ENCODE data around the gene ATP2C1.
"Not testable (repeated sequence)": the region's sequence is repeated elsewhere in the genome, so short reads cannot be mapped to it uniquely, and the experiment has no call there.

ATP2C1 gene

DNA sequence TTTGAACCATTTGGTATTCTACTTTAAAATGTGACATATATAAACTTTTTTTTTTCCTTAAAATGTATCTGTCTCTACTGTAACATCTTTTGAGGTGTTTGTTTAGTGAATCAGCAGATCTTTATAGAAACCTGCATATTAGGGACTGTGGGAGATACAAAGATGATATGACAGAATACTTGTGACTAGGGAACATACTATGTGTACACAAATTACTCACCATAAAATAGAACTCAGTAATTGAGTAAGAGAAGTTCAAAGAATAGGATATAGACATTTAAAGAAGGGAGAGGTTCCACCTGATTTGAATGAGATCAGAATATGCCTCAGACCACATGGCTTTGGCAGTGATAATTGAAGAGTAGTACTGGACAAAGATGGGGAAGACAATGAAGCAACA lies 47.9 kb downstream of the ATP2C1 start:
- no peak for ATAC-seq

DNA sequence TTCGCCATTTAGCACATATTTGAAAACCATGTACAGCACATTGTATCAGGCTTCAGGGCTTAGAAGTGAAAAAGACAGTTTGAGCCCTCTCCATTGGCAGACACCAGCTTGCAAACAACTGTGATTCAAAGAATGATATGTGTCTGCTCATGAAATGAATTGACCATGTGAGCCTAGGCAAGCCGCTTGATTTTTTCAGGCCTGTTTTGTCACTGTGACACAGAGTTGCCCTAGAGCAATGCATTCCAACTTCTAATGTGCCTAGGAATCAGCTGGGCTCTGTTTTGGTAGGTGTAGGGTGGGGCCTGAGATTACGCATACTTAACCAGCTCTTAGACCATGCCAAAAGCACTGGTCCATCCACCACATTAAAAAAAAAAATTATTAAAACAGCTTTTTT lies 53.0 kb downstream of the ATP2C1 start:
- ATAC-seq: no peak

DNA sequence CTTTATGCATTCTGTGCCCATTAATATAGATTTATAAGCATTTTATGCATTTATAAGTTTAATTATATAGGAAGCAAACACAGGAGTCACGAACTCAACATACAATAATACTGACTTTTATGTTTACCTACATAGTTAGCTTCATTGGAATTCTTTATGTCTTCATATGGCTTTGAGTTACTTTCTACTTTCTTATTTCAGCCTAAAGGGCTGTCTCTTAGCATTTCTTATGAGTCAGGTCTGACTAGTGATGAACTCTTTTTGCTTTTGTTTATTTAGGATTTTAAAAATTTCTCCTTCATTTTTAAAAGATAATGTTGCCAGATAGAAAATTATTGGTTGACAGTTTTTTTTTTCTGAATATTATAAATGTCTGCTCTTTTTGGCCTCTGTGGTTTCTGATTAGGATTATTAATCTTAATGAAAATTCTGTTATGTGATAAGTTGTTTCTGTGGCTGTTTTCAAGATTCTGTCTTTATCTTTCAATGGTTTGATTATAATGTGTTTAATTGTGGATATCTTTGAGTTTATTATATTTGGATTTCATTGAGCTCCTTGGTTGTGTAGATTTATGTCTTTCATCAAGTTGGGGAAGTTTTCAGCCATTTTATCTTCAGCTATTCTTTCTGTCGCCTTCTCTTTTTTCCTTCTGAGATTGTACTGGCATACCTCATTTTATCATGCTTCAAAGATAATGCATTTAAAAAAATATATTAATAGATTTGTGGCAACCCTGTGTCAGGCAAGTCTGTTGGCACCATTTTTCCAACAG lies 54.3 kb downstream of the ATP2C1 start:
- no peak for ATAC-seq

DNA sequence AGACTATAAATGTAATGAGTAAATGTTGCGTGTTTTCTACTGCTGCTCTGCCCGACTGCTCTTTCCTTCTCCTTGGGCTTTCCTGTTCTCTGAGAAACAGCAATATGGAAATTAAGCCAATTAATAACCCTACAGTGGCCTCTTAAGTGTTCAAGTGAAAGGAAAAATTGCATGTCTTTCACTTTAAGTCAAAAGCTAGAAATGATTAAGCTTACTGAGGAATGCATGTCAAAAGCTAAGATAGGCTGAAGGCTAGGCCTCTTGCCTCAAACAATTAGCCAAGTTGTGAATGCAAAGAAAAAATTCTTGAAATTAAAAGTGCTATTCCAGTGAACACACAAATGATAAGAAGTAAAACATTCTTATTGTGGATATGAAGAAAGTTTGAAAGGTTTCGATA lies 55.0 kb downstream of the ATP2C1 start:
- no peak for ATAC-seq

DNA sequence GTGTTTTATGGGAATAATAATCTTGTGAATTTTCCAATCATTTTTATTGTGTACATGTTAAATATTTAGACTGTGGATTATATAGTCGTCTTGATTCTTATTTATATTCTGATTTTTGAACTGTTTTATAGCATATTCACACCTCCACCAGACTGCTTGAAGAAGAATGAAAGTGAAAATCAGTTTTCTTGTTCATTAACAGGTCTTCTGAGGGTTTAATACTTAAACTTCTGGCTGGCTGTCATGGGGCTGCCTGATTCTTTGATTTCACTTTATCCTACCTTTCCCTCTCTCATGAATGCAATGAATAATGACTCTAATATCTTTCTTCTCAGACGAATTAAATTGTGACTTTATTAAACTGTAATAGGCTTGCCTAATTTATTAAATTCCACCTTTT lies 56.2 kb downstream of the ATP2C1 start:
- no peak for ATAC-seq

DNA sequence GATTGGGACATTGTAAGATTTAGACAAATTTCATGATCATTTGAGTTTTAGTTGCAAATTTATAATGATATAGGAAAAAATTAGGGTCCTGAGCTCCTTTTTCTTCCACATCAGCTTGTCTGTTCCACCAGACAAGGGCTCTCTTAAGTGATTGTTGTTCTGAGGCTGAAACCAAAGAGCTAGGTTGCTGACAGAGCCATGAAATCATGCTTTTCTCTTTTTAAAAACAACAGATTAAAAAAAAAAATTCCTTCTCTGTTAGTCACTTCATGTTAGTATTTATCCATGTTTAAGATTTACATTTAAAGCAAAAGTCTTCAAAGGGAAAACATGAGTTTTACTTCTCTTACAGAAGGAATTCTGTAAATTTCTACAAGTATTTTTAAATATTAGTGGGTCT lies 56.8 kb downstream of the ATP2C1 start:
- no peak for ATAC-seq

DNA sequence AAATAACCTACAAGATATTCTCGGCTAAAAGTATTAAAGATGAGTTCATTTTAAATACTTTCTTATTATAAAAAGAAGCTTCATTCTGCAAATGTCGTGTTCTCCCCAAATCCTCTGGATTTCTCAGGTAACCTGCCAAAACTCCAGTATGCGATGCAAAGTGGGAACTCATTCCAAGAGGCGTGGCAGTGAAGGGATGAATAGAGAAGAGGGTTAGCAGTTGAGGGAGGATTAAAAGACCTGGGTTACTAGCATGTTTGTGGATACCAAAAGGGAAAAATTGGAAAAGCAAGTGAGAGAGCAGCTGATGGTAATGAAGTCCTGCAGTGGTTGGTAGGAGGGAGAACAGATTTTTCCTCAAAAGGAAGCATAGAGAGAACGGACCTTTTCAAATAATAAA lies 61.6 kb downstream of the ATP2C1 start:
- ATAC-seq: no peak

DNA sequence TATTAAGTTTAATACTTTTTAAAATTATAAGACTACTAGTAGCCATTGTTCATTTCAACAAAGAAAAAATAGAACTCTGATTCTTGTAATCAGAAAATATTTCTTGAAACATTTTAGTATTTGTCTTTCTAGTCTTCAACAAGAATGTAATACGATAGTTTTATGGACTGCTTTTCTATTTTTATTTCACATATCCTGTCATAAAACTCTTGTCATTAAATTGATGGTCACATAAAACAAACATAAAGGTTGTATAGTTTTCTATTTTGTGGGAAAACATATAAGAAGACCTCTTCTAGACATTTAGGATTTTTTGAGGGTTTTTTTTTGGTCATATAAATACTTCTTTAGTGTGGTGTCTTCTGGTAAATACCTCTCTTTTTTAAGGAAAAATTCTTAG lies 62.4 kb downstream of the ATP2C1 start:
- ATAC-seq: no peak

DNA sequence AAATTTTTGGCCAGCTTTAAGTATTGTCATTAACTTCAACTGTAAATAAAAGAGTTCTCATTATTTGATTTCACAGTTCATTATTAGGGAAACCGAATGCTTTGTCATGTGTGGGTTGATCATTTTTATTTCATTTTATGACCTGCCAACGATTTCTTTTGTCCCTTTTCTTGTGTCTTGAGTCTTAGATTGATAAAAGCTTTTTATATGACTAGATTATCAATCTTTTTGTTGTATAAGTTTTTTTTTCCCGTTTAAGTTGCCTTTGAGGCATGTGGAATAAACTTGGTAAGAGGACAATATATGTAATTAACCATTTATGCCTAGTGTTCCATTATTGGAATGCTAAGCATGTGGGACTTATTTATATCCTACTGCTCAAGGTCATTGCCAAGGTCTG lies 62.8 kb downstream of the ATP2C1 start:
- ATAC-seq: no peak

DNA sequence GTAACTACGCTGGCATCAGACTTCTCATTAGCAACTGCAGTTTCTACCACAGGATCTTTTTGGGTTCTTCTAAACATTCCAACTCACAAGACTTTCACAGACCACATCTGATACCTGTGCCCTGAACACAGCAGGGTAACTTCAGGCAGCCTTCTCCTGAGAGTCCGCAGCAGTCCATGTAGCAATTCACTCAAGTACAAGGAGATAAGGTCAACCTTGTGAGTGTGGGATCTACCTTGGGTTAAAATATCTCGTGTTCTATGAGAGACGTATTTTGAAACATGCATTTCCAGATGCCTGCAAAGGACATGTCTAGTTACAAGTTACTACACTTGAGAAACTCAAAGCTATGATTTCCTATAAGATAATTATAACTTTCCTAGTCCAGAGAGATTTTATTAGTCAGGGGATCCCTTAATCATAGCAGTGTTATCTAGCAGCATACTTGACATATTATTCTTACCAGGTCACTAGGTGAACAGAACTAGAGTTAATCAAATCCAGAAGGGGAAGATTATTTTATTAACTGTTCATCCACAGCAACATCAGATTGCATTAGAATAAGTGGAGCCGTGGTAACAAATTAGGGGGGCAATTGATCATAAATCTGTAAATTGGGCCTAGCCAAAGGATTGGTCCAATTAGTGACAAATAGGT lies 66.4 kb downstream of the ATP2C1 start:
- no peak for ATAC-seq

DNA sequence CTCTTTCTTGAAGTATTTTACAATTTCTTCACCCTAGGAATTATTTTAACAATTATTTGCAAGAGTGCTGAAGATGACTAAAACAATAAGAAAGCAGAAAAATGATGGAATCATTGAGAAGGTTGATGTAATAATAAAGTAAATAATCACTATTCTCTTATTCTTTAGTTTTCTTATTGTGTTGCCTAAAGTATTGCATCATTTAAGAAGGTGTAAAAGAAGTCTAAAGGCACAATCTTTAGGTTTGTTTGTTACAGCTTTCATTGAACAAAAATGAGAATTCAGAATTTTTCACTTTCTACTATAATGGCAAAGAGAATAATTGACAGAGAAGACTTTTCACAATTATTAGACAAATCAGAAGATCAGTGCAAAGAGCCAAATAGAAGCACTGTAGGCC lies 67.6 kb downstream of the ATP2C1 start:
- ATAC-seq: no peak

DNA sequence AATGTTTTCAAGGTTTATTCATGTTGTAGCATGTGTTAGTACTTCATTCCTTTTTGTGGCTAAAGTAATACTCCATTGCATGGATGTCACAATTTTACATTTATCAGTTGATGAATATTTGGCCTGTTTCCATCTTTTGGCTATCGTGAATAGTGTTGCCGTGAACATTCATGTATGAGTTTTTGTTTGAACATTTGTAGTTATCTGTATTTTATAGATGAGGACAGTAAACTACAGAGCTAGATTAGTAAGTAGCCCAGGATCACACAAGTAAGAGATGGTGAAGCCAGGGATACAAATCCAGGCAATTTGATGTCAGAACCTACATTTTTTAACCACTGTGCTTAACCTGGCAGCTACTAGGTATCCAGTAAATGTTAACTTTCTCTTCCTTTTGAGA lies 69.6 kb downstream of the ATP2C1 start:
- no peak for ATAC-seq

DNA sequence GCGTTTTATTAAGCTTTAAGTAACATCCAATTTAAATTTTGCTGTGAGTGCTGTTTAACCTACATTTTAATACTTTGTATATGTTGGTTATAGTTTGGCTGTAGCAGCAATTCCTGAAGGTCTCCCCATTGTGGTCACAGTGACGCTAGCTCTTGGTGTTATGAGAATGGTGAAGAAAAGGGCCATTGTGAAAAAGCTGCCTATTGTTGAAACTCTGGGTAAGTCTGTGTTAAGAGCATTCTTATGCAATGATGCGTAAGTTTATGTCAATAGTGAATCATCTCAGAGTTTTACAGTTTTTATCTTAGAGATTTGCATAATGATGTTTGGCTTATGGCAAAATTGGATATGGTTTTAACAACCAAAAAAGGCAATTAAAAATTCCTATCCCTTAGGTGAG lies 70.0 kb downstream of the ATP2C1 start:
- ATAC-seq: no peak

DNA sequence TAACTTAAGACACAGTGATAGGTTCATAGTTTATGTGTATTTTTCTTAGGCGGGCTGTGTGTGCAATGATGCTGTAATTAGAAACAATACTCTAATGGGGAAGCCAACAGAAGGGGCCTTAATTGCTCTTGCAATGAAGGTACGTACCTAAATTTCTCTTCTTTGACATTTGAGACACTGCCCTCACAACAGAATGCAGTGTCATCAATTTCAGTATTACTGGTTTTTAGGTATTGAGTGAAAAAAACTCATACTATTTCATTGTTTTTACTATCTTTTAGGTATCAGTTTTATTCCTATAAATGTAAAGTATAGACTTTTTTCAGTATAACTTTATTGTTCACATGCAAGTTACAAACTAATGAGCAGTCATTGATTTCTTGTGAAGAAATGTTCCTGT lies 73.4 kb downstream of the ATP2C1 start:
- ATAC-seq: no peak

DNA sequence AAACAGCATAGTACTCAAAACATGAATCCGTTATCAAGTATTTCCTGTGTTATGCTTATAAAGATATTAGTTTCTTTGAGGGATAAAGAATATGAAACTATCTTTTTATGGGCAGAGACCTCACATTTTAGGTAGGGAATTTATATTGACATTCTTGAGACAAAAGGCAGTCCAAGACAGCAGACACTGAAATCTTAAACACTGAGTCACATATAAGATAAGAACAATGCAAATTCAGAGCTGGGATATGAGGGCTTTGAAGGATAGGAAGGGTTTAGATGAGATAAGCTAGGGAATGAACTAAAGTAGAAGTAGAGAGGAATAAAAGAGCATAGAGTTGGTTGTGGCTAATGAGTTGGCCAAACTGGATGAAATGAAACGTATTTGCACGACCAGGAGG lies 74.3 kb downstream of the ATP2C1 start:
- no peak for ATAC-seq

DNA sequence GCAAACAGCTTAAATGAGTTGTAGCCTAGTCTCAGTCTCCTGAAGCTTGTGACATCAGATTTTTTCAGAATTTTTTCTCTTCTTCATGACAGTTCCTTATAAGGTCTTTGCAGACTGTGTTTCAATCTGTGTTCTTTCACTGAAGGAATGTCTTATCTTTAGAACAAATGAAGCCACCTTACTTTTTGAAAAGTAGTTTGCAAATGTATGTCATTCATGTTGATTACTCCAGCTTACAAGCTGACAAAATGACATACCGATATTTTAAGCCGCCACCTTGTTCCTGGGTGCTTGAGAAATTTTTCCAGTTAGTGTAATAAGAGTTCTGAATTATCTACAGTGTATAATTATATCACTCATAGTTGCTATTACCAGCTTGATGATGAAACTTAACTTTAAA lies 75.7 kb downstream of the ATP2C1 start:
- ATAC-seq: no peak

DNA sequence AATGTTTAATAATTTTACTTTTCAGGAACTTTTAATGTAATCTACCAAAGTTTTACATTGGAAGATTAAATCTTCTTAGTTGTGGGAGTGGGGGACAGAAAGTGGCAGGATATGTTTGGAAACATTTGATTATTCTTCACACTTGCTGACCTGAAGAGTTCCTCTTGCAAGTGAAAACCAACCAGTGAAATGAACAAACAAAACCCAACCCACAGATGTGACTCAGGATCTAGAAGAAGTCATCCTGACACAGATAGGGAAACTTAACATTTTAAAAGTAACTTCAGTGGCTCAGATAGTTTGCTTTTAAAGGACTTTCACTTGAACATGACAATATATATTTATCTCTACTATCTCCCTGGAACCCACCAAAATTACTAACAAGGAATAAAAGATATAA lies 77.3 kb downstream of the ATP2C1 start:
- no peak for ATAC-seq

DNA sequence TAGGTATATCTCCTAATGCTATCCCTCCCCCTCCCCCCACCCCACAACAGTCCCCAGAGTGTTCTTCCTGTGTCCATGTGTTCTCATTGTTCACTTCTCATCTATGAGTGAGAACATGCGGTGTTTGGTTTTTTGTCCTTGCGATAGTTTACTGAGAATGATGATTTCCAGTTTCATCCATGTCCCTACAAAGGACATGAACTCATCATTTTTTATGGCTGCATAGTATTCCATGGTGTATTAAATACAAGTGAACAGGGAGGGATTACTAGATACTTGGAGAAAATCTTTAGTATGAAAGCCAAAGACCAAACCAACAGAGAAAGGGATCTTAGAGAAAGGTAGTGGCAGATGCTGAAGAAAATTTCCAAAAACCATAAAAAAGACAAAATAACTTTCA lies 78.7 kb downstream of the ATP2C1 start:
- not testable (repeated sequence) for ATAC-seq

DNA sequence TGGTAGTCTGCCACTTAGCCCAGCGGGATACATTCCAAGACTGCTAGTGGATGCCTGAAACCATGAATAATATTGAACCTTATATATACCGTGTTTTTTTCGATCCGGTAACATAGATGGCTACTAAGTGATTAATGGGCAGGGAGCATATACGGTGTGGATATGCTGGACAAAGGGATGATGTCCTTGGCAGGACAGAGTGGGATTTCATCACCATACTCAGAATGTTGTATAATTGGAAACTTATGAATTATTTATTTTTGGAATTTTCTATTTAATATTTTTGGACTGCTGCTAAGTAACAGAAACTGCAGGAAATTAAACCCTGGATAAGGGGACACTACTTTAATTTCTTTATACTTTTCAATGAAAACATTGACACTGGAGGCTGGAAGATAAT lies 79.5 kb downstream of the ATP2C1 start:
- no peak for ATAC-seq

DNA sequence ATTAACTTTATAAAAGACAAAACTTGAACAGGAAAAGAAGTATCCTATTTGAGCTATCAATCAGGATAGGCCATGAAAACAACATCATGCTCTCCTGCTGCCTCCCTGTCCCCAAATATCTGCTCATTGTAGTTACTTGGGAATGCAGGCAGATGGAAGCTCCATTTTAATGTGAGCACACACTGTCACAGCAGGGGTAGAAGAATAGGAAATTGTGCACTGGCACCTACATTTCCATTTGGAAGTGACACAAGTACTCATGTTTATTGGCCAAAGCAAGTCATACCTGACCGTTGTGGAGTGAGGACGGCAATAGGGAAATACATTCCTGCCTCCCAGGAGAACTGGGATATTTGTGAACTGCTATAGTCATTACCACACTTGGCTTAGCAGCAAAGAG lies 80.3 kb downstream of the ATP2C1 start:
- ATAC-seq: no peak

DNA sequence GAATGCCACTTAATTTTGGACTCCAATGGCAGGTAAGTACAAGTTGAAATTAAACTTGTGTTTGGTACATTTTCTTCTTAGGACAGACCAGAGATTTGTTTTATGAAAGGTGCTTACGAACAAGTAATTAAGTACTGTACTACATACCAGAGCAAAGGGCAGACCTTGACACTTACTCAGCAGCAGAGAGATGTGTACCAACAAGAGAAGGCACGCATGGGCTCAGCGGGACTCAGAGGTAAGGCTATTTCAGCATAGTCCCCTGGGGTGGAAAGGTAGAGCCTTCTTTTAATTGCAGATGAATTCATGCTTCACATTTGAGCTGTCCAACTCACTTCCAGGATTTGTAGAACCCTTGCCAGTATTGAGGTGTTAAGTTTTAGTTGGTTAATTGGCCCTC lies 81.4 kb downstream of the ATP2C1 start:
- no peak for ATAC-seq

DNA sequence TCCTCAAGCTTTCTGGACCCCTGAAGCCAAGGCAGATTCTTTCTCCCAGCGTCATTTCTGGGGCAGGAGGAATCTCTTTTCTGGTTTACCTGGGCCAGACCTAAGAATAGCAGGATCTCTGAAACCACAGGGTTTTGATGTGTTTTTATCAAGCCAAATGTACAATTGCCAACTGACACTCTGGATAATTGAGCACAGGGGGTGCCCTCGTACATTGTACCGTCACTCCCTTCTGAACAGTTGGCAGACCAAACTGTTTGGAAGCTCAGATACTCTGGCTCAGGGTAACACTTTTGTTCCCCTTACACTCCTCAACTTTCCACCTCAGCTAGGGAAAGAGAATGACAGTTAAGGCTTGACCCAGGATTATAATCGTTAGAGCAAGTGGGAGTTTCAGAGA lies 82.8 kb downstream of the ATP2C1 start:
- no peak for ATAC-seq

DNA sequence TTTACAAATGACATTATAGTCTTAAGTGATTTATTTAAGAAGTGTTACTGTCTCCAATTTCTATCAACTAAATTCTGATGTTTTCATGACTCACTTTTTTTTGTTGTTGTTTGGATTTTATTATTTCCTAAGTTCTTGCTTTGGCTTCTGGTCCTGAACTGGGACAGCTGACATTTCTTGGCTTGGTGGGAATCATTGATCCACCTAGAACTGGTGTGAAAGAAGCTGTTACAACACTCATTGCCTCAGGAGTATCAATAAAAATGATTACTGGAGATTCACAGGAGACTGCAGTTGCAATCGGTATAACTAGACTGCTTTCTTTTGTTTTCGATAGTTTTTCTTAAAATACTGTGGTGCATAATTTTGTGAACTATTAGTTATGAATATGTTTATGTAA lies 85.2 kb downstream of the ATP2C1 start:
- ATAC-seq: no peak

DNA sequence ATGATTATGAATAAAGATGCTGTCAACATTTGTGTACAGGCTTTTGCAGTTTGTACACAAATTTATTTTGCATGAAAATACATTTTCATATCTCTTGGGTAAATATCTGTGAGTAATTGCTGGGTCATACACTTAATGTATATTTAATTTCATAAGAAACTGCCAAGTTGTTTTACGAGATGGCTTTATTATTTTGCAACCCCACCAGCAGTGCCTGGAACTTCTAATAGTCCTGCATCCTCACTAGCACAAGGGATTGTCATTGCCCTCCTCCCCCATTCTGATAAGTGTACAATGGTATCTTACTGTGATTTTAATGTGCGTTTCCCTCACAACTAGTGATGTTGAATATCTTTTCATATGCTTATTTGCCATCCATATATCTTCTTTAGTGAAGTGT lies 87.6 kb downstream of the ATP2C1 start:
- no peak for ATAC-seq

DNA sequence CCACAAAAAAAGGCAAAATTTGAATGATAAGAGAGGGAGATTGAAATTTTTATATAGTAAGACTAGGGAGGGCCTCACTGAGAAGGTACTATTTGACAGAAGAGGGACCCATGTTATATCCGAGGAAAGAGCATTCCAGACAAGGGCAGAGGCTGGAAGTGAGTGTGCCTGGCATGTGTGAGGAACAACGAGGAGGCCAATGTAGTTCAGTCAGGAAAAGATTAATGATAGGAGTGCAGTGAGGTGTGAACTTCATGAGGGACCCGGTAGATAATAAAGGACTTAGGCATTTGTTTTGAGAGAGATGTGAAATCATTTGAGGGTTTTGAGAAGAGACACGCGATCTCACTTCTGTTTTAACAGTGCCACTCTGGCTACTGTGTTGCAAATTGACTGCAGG lies 96.4 kb downstream of the ATP2C1 start:
- ATAC-seq: no peak
